Pancreas (tissue), 10 donors: ENCODE data around the gene LACTBL1. TPM values are rescaled to one million over a fixed set of nuclear protein-coding genes. Genes with fewer than 3 reads are reported as not detected.
"Not testable (repeated sequence)": the region's sequence is repeated elsewhere in the genome, so short reads cannot be mapped to it uniquely, and the experiment has no call there.

Experiments used
- ATAC-seq, 4 donors: fragments of 200-7000 bp; cut with Tn5 transposase; one replicate each; pipeline versions ENCODE4 v1.8.0 to v1.9.1; 2020; ENCODE audit warnings: mild to moderate bottlenecking in 4 of 4, moderate library complexity in 4 of 4
- DNase-seq, 6 donors: peaks; one replicate each; pipeline ENCODE4 v3.0.0-alpha.2; 2020
- FAIRE-seq: peaks from 2 replicates; lab custom pipeline; 2012; peaks lifted over from hg19 to GRCh38; lab: Jason Lieb, UNC
- H3K27ac ChIP-seq, 4 donors: fragments of 200-600 bp; sonication (generic); 1 replicate in 3 of 4; 2 replicates in 1 of 4; pipeline versions ENCODE4 v1.5.0 to v1.8.0; 2020
- H3K27me3 ChIP-seq, 4 donors: fragments of 200-600 bp; one replicate each; pipeline ENCODE4 v1.8.0; 2021
- H3K36me3 ChIP-seq, 3 donors: fragments of 200-600 bp; sonication (generic) in 1 of 3; one replicate each; pipeline versions ENCODE4 v1.5.0 to v1.8.0; 2020 to 2021
- H3K4me1 ChIP-seq, 3 donors: fragments of 200-600 bp; one replicate each; pipeline ENCODE4 v1.8.0; 2021
- H3K4me3 ChIP-seq, 4 donors: fragments of 200-600 bp; sonication (generic) in 2 of 4; one replicate each; pipeline versions ENCODE4 v1.5.0 to v1.8.0; 2020 to 2021
- H3K9me3 ChIP-seq, 4 donors: fragments of 200-600 bp; one replicate each; pipeline ENCODE4 v1.8.0; 2021
- WGBS, 2 donors: extraction: QIAGEN DNeasy Blood & Tissue Kit; methylation state at CpG; one replicate each; pipeline ENCODE4 v1.1.7; 2013; 5-methylcytosine and 5-hydroxymethylcytosine counted together
- intact Hi-C, 3 donors: fragments of 100-400 bp; cut with DNase I; formaldehyde crosslinking; loops; one replicate each; pipeline versions ENCODE4 v1.11.1 to v1.14.2; 2022
- polyA plus RNA-seq, 2 donors: library from polyadenylated mRNA; stranded (reverse); fragments of 200-250 nt; gene quantifications; one replicate each; pipeline ENCODE4 v1.2.3, GENCODE V29; 2013
- total RNA-seq, 6 donors: library from RNA; stranded (reverse); fragmentation: NEBNext Ultra II Directional in 4 of 6; extraction: Animal tissue kit (Norgen Biotek cat#: 25700) in 4 of 6; gene quantifications; one replicate each; pipeline versions ENCODE4 v1.2.1 to v1.2.4, GENCODE V29; 2021 to 2023
- TF ChIP-seq, protein P1 (sequence below), 4 donors: fragments of 200-600 bp; sonication (generic) in 3 of 4; IDR thresholded peaks; one replicate each; pipeline versions ENCODE4 v1.5.0 to v1.8.0; 2021; ENCODE audit warnings: antibody characterized with exemption in 4 of 4
- donor health status: healthy with polysubstance abuse.
- donor health status: DM: no; HTN: no; CAD: no; lungs with moderate emphysema.
- donor health status: DM: no; HTN: no; CAD: no.
- donor health status: control.
- donor health status: control.
- donor health status: Bipolar disorder and iron deficiency.
- donor health status: DM: yes; HTN: yes; CAD: no.
- donor health status: DM: no; HTN: no; CAD: no.
- donor health status: DM: no; HTN: no; CAD: no.
- donor health status: DM: yes; HTN: yes; CAD: no.

The LACTBL1 gene
- total and polyA plus RNA-seq, 8 donors, result not detected

DNA sequence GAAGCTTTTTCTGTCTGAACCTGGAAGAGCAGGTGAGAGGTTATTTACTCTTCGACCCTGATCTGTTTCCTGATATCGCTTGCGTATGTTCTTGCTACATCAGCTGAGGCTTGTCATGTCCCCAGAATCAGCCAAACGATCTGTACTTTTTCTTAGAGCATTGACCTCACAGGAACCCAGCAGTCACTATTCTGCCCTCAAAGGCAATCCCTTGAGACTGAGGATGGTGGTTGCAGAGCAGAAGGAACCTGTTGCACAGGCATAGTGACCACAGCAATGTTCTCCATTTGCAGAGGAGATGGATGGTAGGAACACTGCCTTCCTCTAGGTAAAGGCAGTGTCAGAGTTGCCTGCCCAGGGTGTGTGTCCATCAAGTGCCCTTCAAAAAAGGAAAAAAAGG is 11.3 kb upstream of the LACTBL1 start:
- H3K27me3 ChIP-seq, result no peaks in the 10 kb centered on the region
- H3K9me3 ChIP-seq, result no peaks in the 10 kb centered on the region
- H3K27ac ChIP-seq, result no peak overlapping the region
- H3K36me3 ChIP-seq, result no peaks in the 10 kb centered on the region
- FAIRE-seq (no peak), ATAC-seq (no peak), DNase-seq (no peak)
- intact Hi-C loops, result no loop called here
- TF ChIP-seq, protein P1, sequence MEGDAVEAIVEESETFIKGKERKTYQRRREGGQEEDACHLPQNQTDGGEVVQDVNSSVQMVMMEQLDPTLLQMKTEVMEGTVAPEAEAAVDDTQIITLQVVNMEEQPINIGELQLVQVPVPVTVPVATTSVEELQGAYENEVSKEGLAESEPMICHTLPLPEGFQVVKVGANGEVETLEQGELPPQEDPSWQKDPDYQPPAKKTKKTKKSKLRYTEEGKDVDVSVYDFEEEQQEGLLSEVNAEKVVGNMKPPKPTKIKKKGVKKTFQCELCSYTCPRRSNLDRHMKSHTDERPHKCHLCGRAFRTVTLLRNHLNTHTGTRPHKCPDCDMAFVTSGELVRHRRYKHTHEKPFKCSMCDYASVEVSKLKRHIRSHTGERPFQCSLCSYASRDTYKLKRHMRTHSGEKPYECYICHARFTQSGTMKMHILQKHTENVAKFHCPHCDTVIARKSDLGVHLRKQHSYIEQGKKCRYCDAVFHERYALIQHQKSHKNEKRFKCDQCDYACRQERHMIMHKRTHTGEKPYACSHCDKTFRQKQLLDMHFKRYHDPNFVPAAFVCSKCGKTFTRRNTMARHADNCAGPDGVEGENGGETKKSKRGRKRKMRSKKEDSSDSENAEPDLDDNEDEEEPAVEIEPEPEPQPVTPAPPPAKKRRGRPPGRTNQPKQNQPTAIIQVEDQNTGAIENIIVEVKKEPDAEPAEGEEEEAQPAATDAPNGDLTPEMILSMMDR (IDR thresholded peaks at IDR 0.05), result no peak
- no peaks in the 10 kb centered on the region for H3K4me1 ChIP-seq
- no peak overlapping the region for H3K4me3 ChIP-seq
- 58 to 72% methylated on average over 4 of the region's 4 CpGs for WGBS, 2 donors

DNA sequence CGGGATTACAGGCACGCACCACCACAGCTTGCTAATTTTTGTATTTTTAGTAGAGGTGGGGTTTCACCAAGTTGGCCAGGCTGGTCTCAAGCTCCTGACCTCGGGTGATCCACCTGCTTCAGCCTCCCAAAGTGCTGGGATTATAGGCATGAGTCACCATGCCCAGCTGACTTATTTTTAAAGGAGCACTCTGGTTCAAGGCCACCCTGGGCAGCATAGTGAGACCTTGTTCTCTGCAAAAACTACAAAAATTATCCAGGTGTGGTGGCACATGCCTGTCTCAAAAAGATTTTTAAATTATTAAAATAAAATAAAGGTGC is 7.8 kb upstream of the LACTBL1 start:
- 70 to 75% methylated on average over 3 of the region's 3 CpGs for WGBS, 2 donors
- DNase-seq, H3K36me3 ChIP-seq, H3K27me3 ChIP-seq, H3K4me1 ChIP-seq, intact Hi-C loops, H3K4me3 ChIP-seq, H3K27ac ChIP-seq, ATAC-seq, FAIRE-seq, H3K9me3 ChIP-seq: not testable (repeated sequence)

DNA sequence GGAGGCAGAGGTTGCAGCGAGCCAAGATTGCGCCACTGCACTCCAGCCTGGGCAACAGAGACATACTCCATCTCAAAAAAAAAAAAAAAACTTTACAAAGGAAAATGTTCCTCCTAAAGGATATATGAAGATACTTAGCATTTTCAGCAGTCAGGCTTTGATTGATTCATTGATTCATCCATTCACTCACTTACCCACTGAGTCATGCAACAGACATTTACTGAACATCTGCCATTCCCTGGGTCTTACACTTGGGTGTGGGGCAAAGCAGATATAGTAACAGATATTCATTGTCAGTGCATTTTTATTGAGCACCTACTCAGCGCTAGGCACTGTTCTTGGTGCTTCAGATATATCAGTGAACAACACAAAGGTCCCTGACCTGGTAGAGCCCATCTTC is 5.6 kb upstream of the LACTBL1 start:
- Histone ChIP-seq H3K27me3 (no peaks in the 10 kb centered on the region), H3K27ac (no peak overlapping the region), H3K4me1 (no peaks in the 10 kb centered on the region), H3K9me3 (no peaks in the 10 kb centered on the region), H3K36me3 (no peaks in the 10 kb centered on the region), H3K4me3 (no peak overlapping the region)
- FAIRE-seq, result no peak
- no peak for DNase-seq
- intact Hi-C loops, result loop anchor here in 2 of 3 donors (5.0 to 10.0 kb wide), 2 partner anchors 207 to 209 kb away; no protein-coding TSS in a partner anchor
- TF ChIP-seq, protein P1 (IDR thresholded peaks at IDR 0.05), result no peak
- ATAC-seq, result no peak
- WGBS, 2 donors, result 89 to 96% methylated on average over 3 of the region's 3 CpGs

DNA sequence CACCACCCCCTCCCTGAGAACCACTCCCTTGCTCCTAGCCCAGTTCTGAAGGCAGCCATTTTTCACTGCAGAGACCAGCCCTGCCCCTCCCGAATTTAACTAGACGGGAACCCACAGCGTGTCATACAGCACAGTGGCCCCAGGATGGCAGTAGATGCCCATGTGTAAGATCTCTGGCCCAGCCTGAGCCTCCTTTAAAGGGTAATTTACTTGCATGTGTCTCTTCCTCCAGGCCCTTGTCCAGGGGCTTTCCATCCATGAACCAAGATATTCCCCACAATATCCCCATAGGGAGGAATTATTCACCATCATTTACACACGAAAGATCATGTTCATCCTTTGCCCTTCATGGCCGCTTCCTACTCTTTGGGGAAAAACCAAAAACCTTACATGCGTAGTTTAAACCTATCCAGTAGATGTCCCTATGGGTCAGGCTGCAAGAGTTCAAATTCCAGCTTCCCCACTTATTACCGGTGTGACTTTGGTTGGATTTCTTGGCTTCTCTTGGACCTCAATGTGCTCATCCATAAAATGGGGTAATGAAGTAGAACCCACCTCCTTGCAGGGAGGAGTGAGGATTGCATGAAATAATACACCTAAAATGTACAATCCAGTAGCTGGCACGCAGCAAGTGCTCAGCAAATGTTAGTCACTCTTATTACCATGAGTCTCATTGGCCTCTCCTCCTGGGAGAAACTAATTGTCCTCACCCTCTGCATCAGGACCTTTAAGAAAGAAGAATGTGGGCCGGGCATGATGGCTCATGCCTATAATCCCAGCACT is 4.0 kb upstream of the LACTBL1 start:
- TF ChIP-seq, protein P1 (IDR thresholded peaks at IDR 0.05), result peak; percentile 12 to 44 (median 34)
- Histone ChIP-seq H3K4me3 (no peak overlapping the region), H3K4me1 (no peaks in the 10 kb centered on the region), H3K27me3 (no peaks in the 10 kb centered on the region), H3K36me3 (no peaks in the 10 kb centered on the region), H3K9me3 (no peaks in the 10 kb centered on the region), H3K27ac (no peak overlapping the region)
- FAIRE-seq, result no peak
- peak in 5 of 6 donors; percentile 28 to 68 (median 51) for DNase-seq
- intact Hi-C loops, result loop anchor here in 2 of 3 donors (5.0 to 10.0 kb wide), 2 partner anchors 208 to 211 kb away; no protein-coding TSS in a partner anchor
- ATAC-seq, result peak; percentile 94 to 99 (median 98)
- 36 to 39% methylated on average over 9 of the region's 9 CpGs for WGBS, 2 donors

DNA sequence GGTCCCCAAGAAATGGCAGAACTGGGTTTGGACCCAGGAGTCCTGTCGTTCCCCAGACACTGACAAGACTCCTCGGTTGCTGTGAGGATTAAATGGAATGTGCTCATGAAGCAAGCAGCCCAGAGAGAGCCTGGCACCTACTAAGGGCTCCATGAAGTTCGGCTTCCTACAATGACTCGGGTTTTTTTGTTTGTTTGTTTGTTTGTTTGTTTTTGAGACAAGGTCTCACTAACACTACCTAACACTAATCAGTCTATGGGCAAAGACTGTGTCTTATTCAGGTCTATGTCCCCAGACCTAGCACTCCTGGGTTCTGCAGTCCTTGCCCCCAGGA is 3.4 kb upstream of the LACTBL1 start:
- TF ChIP-seq, protein P1 (IDR thresholded peaks at IDR 0.05), result no peak
- Histone ChIP-seq H3K9me3 (no peaks in the 10 kb centered on the region), H3K4me3 (no peak overlapping the region), H3K27ac (no peak overlapping the region), H3K4me1 (no peaks in the 10 kb centered on the region), H3K36me3 (no peaks in the 10 kb centered on the region), H3K27me3 (no peaks in the 10 kb centered on the region)
- DNase-seq (no peak), ATAC-seq (no peak), FAIRE-seq (no peak)
- WGBS, 2 donors, result 37 to 51% methylated on average over 4 of the region's 4 CpGs
- intact Hi-C loops, result loop anchor here in 2 of 3 donors (5.0 to 10.0 kb wide), 2 partner anchors 209 to 211 kb away; no protein-coding TSS in a partner anchor
